ENCODE data around the gene CALD1.

The CALD1 gene

GRCh38 chr7:134870156-134870555 is 90.7 kb downstream of the CALD1 start:
- DNase-seq: no peak

GRCh38 chr7:134870781-134871180 is 91.3 kb downstream of the CALD1 start:
- no peak for DNase-seq

GRCh38 chr7:134873253-134873652 is 93.8 kb downstream of the CALD1 start:
- DNase-seq: no peak

DNA sequence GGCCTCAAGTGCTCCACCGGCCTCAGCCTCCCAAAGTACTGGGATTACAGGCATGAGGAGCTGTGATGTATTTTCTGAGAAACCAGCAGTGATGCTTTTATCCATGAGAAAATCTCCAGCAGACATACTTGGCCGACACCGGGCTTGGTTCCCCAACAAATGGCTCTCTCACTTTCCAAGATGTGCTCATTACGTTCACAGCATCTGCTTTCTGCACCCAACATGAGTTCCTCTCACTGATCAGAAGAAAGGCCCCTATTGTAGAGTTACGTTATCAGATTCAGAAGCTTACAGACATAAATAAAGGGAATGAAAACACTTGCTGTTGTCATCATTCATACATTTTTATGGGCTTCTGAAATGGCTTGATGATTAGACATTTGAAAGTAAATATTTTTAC is 95.0 kb downstream of the CALD1 start:
- no peak for DNase-seq

- DNase-seq: no peak
These were observed 96.4 kb downstream of the CALD1 start for GRCh38 chr7:134875867-134876266.

GRCh38 chr7:134878746-134879357 is 99.4 kb downstream of the CALD1 start:
- DNase-seq: no peak

DNA sequence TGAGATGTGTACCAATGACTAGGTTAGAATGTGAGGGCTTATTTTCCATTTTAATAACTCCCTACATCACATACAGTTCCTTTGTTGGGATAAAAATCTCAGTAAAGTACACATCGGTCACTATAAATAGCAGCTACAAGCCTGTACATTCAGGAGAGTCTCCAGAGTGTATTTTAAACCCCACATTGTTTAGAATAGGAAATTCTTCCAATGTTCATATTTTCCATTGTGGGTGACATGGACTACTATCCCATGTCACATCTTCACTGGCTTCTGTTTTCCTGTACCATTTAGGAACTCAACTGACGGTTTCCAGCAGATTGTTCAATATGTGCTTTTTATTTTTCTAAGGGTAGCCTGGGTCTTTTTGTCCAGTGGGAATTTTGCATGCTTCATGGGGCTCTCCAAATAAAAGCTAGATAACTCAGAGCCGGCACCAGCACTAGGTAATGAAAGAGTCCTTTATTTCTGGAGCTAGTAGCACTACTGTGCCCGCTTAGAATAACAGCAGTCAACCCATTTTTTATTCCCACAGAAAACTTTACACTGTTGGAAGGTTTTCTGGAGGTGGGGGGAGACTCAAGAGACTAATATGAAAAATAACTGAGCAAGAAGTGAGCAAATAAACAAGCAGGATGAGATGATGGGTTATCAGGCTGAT is 100.5 kb downstream of the CALD1 start:
- no peak for DNase-seq

DNA sequence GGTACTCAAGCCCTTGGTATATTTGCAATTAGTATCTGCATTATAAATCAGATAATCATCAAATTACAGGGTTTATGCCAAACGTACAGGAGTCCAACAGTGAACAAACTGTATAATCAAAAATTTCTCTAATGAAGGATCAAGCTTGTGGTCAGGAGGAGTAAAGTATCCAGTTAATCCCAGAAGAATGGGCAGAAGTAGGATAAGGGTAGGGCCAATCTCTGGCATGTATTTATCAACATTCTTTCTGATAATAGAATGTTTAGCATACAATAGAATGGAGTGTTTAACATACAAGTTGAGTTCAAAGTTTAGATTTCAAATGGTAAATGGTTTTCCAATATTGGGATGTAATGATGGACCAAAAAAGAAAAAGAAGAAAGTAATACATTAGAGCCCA is 103.0 kb downstream of the CALD1 start:
- DNase-seq: no peak

DNA sequence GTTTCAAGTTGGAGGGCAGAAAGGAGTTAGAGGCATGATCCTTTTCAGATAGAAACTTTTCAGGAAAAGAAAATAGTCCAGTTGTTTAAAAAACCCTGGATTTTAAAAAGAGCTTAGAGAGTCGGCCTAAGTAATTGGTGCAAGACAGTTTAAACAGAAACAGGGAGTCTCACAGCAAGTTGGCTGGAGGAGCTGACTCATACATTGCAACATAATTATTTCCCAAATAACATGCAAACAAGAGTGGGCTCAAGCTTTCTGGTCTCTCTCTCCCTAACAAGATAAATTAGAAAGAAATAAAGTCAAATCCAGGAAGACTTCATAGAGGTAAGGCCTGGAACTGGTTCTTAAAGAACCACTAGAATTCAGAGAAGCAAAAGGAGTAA is 106.5 kb downstream of the CALD1 start:
- DNase-seq: no peak

GRCh38 chr7:134886353-134887057 is 107.1 kb downstream of the CALD1 start:
- no peak for DNase-seq

DNA sequence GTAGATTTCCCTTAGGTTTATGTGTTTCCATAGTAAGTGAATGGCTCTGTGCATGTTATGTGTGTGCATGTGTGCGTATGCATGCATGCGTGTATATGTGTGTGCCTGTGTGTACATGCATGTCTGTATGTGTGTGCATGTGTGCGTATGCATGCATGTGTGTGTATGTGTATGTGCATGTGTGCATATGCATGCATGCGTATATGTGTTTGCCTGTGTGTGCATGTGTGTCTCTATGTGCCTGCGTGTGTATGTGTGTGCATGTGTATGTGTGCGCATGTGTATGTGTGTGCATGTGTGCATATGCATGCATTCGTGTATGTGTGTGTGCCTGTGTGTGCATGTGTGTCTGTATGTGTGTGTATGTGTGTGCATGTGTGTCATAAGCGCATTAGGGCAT is 108.1 kb downstream of the CALD1 start:
- no peak for DNase-seq

GRCh38 chr7:134888141-134888740 is 108.8 kb downstream of the CALD1 start:
- no peak for DNase-seq

GRCh38 chr7:134890246-134891240 is 111.1 kb downstream of the CALD1 start:
- no peak for DNase-seq

DNA sequence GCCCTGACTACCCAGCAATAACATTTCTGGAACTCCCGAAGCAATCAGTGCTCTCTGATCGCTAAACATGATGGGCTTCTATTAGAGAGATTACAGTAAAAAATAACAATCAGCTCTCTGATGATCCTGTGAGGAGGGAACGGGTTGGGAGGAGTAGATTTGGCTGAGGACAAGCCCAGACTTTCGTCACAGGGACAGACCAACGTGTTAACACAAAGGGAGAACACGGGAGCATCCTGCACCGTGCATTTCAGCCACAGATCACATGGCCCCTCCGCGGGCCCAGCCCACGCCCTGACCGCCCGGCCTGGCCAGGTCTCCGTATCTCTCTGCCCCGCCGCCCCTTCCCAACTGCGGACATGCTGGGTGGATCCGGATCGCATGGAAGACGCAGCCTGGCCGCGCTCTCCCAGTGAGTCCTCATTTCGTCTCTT is 111.8 kb downstream of the CALD1 start:
- no peak for DNase-seq

DNA sequence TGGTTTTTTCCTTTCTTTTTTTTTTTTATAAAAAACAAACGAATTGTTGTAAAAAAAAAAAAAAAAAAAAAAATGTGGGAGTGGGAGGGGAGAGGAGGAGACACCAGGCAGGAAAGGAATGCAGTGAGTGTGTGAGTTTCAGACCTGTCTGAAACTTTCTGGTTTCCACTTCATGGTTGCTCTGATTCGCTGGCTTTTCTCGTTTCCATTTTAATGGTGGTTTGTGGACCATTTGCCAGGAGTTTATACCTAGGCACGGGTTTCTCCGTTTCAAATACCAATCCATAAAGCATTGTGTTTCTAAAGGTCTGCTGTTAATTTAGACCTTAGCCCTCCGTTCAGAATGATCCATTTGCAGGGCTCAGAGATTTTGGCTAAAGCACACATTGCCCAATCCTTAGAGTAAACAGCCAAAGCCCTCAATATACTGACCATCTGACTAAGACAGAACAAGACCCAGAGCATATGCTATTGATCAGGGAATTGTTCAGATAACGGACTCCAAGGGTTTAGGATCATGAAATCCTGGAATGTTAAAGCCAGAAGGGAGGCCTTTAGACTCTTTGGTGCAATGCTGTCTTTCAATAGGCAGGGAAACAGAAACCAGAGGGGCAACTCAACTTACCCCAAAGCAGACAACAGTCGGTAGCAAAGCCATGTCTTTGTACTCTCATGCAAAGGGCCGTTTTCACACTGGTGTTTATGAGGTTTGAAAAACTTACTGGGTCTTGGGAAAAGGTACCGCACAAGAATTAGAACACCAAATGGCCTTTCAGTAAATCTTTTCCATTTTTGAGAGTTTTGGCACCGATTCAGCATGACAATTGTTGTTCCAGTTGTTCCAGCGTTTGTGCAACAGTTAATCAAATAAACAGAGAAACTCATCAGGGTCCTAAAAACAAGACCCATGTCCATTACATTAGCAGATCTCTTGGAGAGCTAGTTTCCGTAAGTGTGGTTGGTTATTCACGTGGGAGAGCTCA is 112.6 kb downstream of the CALD1 start:
- no peak for DNase-seq

- no peak for DNase-seq
These were observed 113.5 kb downstream of the CALD1 start for GRCh38 chr7:134892963-134893362.

GRCh38 chr7:134893920-134894319 is 114.5 kb downstream of the CALD1 start:
- no peak for DNase-seq

DNA sequence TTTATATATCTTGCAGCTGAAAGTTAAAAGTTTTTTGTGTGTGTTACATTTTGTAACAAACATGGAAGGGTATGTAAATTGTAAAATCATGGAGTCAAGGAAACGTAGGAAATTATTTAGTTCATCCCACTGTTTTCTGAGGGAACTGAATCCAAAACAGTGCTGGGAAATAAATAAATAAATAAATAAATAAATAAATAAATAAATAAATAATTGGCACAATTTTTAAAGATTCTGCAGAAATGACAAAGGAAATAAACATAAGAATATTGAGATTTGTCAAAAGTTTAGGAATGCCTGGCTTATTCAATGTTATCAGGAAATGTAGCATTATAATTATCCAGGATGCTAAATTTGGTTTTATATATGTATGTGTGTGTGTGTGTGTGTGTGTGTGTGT is 115.5 kb downstream of the CALD1 start:
- no peak for DNase-seq

DNA sequence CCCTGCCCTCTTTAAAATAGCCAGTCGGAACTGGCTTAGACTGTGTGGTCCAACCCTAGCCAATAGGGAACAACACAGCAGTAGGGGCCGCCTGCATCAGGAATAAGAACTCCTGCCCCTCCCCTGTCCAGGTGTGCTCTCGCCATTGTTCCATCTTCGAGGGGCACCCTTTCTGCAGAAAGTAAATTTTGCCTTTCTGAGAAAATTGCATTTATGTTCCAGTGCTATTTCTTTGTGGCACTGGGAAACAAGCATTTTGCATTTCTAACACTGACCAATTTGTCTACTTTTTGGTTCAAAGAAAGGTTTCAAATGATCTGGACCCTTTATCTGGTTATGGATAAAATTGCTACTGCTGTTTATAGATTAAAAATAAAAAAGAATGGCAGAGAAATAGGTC is 116.6 kb downstream of the CALD1 start:
- DNase-seq: no peak

GRCh38 chr7:134897936-134898335 is 118.5 kb downstream of the CALD1 start:
- no peak for DNase-seq

GRCh38 chr7:134899729-134900128 is 120.3 kb downstream of the CALD1 start:
- DNase-seq: no peak

All from activated CD8-positive, alpha-beta memory T cell treated with anti-CD3 and anti-CD28 coated beads for 24 hours (primary cell).